ACHN (cell line): ENCODE data around the gene TCP1.
"Not testable (repeated sequence)": the region's sequence is repeated elsewhere in the genome, so short reads cannot be mapped to it uniquely, and the experiment has no call there.

Experiments used
- DNase-seq: peaks from one replicate; pipeline ENCODE4 v3.0.0-alpha.2; 2015
- in situ Hi-C: cut with HindIII; loops from 2 replicates; pipeline ENCODE4 v1.10.0; 2017; ENCODE audit warnings: low sequenced_read_pairs, low pct_ligation_motif_present, low pct_unique_long_range_greater_than_20kb

TCP1 gene

GRCh38 chr6:159754959-159755914 is 34.2 kb downstream of the TCP1 start:
- in situ Hi-C loops, result no loop called here
- DNase-seq, result no peak

DNA sequence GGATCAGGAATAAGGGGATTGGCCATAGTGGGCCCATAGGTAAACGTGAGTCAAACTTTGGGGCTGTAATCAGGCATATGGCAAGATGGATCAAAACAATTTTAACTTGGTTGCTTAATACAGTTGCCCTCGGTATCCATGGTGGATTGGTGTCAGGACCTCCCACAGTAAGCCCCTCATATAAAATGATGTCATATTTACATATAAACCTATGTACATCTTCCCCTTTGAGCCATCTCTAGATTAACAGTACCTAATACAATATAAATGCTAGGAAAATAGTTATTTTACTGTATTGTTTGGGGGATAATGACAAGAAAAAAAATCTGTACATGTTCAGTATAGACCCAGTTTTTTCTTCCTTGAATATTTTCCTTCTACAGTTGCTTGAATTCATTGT is 35.0 kb downstream of the TCP1 start:
- in situ Hi-C loops, result no loop called here
- DNase-seq, result no peak

DNA sequence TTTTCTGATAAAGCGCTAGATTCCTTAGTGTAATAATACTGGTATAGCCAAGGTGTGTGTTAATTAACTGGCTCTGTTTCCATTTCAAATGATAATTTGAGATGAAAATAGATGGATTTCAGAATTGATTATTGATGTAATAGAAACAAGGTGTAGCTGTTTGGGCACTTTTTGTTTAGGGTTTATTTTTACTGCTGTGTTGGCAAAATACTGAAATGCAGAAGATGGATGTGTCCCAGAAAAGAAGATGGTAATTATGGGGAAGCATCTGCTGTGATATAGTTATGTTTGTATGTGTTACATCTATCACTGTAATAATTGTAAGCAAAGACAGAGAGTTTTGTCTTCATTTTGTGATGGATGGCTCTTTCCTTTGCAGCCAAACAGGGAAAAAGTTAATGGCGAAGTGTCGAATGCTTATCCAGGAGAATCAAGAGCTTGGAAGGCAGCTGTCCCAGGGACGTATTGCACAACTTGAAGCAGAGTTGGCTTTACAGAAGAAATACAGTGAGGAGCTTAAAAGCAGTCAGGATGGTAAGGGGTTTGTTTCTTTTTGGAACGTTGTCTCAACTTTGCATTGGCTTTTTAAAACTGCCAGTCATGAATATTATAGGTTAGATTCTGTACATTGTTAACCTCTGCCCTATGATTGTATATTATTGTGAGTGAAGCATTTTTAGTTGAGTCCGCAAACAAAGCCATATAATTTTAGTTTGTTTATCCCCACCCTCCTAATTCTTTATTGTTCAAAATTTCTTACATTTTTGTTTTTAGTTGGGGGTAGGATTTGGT is 36.1 kb downstream of the TCP1 start:
- DNase-seq, result no peak
- in situ Hi-C loops, result no loop called here

GRCh38 chr6:159751448-159751847 is 38.0 kb downstream of the TCP1 start:
- in situ Hi-C loops, result no loop called here
- DNase-seq, result no peak

- DNase-seq, in situ Hi-C loops: not testable (repeated sequence)
Measured at GRCh38 chr6:159748127-159748526, 41.3 kb downstream of the TCP1 start.

GRCh38 chr6:159746759-159747158 is 42.6 kb downstream of the TCP1 start:
- no peak for DNase-seq
- in situ Hi-C loops, result no loop called here

DNA sequence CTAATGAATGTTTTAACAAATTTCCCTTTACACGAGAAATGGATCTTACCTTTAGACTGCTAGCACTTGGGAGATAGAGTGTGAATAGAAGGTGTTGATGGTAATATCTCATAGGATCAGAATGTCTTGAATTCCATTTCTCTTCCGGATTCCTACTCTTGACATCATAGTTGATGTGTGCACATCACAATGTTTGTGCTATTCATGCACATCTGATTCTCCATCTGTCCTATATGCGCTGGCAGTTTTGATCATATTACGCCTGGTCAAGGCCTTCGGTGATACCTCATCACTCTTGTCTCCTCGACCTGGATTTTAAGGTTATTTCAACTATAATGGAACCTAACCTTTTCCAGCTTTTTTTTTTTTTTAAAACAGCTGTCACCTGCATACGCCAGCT is 44.3 kb downstream of the TCP1 start:
- in situ Hi-C loops, result no loop called here
- DNase-seq, result no peak

GRCh38 chr6:159742165-159742564 is 47.2 kb downstream of the TCP1 start:
- in situ Hi-C loops, result no loop called here
- no peak for DNase-seq

- in situ Hi-C loops, result no loop called here
- no peak for DNase-seq
Measured at GRCh38 chr6:159739341-159739740, 50.1 kb downstream of the TCP1 start.

DNA sequence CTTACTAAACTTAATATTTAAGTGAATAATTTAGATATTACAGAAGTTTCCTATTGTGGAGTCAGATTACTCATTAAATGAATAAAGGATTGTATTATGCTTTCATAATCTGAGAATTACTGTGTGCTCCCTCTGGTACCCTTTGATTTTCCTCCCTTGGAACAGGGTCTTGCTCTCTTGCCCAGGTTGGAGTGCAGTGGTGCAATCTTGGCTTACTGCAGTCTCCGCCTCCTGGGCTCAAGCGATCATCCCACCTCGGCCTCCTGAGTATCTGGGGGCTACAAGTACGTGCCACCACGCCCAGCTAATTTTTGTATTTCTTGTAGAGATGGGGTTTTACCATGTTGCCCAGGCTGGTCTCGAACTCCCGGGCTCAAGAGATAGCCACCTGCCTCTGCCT is 52.5 kb downstream of the TCP1 start:
- in situ Hi-C loops, result no loop called here
- DNase-seq, result no peak

GRCh38 chr6:159733395-159733794 is 56.0 kb downstream of the TCP1 start:
- in situ Hi-C loops, result not testable (repeated sequence)

GRCh38 chr6:159732550-159732949 is 56.9 kb downstream of the TCP1 start:
- in situ Hi-C loops, DNase-seq: not testable (repeated sequence)

More at GRCh38 chr6:159733395-159733794, 56.0 kb downstream of the TCP1 start:
- not testable (repeated sequence) for DNase-seq

DNA sequence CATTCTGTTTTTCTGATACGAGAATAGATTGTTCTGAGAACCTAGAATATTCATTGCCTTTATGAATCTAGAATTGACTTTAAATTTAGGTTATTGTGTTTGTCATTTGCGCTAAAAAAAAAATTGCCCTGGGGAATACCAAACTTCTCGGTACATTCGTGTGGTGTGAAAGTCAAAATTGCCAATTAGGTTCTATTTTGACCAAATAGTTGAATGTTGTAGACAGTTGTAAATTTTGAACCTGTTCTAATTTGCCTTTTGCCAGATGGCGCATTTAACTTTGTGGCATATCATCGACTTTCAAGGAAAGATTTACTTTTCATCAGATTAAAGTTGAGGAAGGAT is 59.1 kb downstream of the TCP1 start:
- in situ Hi-C loops, result no loop called here

DNA sequence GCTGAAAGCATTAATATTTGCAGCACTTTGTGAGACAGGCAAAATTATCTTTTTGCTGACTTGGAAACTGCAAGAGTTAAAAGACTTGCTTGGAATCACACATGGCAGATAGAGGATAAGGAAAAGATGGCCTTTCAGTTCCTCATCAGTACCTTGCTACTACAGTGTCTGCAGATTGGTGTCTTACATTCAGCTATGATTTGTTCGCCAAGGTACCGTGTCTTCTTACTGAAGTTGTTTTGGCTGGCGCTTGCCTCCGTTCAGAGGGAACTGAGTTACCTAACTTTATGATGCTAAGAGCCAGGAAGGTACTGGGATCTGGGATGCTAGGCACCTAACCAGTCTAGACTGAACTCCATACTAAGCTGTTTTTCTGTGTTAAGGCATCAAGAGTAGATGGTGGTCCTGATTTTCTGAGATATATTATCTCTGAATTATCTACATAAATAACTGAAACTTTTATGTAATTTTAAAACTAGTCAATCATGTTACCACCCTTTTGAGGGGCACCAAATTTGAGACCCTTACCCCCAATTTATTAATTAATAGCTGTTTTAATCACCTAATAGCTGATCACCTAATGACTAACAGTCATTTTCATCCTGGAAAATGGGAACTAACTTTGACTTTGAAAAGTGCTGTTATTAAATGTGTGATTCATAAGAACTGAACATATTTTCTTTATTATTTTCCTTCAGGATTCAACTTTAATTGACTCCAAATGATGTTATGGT is 59.6 kb downstream of the TCP1 start:
- DNase-seq, result peak; percentile 2
- in situ Hi-C loops, result no loop called here

More for the DNA sequence above, 59.1 kb downstream of the TCP1 start:
- DNase-seq, result no peak

- DNase-seq, result no peak
- in situ Hi-C loops, result no loop called here
Measured at GRCh38 chr6:159728531-159728964, 60.9 kb downstream of the TCP1 start.
